HG03469 (cell line): ENCODE measurements around the gene IGSF3.

Experiments used
- ATAC-seq: cut with Tn5 transposase; IDR thresholded peaks from one replicate; pipeline ENCODE4 v1.9.1; 2021; ENCODE audit warnings: mild to moderate bottlenecking, moderate library complexity, moderate number of reproducible peaks; ENCODE audit not compliant: unreplicated experiment

The IGSF3 gene

DNA sequence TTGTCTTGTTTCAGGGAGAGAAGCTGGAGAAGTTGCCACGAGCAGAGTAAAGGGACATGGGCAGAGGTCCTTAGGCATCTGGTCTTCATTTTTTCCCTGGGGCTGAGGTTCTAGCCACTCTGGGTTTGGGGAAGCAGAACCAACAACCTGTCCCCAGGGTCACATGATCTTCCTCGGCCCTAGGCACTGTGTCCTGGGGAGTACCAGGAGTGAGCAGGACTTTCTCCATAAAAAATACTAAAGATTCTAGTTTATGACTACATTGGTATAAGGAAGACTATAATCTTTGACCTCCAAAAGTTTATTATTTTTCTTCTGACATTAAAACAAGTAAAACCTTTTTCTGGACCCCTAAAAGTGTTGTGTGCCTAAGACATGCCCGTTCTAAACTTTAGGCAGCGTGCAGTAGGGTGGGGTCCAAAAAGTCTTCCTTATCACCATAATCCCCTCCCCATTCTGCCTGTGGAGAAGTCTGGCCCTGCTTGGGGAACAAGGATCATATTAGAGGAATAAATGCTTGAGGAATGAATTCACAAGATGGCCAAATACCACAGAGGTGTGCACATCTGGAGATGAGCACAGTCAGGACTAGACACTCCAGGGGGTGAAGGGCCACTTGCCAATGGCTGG lies 19.3 kb upstream of the IGSF3 start:
- no peak for ATAC-seq

DNA sequence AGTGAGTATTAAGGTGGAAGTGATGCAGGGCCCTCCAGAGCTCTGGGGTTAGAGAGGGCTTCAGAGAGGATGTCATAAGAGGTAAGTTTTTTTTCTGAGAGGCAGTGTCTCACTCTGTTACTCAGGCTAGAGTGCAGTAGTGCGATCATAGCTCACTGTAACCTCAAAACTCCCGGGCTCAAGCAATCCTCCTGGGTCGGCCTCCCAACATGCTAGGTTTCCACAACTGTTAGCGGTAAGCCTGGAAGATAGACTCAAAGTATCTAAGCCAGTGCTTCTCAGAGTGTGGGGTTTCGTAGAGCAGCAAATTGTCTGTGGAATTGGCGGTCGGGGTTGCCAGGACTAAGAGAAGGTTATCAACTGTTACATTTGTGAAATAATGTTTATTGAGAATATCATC lies 18.6 kb upstream of the IGSF3 start:
- no peak for ATAC-seq

DNA sequence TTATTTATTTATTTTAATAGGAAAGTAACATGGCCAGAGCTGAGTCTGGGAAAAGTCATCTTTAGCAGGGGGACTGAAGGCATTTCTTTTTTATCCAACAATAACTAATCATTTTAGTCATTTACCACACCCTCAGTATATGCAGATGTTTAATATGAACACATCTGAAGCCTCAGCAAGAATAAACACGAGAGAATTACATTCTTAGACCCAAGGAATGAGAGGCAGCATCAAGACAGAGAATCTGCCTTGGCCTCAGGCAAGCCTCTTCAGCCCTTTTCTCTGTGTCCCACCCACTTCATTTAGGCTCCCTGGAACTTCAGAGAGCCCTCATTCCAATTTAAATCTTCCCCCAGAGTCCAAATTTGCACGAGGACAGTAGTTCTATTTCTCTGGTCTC lies 17.0 kb upstream of the IGSF3 start:
- no peak for ATAC-seq

DNA sequence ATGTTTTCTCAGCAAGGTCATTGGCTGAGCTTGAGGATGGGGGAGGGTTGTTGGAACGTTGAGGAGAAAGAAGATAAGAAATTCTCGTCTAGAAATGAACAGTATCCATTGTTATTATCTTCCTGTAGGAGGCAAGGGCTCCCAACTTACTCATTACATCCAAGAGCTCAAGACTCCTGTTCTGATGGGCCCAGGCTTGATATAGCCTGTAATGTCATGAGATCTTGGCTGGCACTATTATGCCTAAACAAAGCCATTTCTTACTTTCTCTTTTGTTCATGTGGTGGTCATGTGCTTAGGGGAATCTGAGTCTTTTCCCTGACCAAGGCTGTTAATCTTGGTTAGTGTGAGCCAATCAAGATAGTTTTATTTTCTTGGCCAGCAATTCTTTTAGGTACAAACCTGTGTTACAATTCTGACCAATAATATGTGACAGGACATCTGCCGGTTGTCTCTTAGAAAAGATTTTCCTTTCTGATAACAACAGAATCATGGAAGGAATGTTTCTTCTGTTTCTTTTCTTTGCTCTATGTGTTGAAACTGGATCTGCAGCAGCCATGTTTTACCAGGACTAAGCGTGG lies 15.2 kb upstream of the IGSF3 start:
- ATAC-seq, result no peak

DNA sequence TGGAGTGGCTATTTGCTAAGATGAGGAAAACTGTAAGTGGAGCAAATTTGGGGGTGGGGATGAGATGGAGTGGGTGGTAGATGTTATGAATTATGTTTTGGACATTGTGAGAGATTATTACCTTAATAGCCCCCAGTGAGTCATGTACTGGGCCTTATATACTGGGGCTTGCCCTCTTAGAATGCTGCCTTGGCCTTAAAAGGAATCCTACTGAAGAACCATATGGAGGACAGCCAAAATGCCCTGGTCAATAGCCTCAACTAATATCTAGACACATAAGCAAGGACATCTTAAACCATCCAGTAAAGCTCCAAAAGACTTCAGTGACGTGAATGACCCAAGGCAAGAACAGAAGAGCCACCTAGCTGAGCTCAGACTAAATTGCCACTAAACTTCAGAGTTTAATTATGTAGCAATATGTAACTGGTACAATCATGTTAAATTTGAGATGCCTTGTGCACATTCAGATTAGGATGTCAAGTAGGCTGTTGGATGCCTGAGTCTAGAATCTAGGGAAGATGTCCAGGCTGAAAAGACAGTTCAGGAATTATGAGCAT lies 13.9 kb upstream of the IGSF3 start:
- ATAC-seq, result no peak

DNA sequence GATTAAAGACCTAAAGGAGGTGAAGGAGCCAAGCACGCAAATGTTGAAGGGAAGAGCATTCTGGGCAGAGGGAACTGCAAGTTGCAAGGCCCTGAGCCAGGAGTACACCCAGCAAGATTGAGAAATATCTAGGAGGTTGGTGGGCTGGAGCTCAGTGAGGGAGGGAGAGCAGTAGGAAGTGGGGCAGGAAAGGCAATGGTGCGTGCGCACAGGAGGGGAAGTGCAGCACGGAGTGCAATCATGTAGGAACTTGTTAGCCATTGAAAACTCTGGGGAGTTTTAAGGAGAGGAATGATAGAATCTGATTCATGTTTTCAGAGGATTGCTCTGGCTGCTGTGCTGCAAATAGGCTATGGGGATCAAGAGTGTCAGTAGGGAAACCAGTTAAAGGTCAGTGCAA lies 13.2 kb upstream of the IGSF3 start:
- ATAC-seq, result no peak

DNA sequence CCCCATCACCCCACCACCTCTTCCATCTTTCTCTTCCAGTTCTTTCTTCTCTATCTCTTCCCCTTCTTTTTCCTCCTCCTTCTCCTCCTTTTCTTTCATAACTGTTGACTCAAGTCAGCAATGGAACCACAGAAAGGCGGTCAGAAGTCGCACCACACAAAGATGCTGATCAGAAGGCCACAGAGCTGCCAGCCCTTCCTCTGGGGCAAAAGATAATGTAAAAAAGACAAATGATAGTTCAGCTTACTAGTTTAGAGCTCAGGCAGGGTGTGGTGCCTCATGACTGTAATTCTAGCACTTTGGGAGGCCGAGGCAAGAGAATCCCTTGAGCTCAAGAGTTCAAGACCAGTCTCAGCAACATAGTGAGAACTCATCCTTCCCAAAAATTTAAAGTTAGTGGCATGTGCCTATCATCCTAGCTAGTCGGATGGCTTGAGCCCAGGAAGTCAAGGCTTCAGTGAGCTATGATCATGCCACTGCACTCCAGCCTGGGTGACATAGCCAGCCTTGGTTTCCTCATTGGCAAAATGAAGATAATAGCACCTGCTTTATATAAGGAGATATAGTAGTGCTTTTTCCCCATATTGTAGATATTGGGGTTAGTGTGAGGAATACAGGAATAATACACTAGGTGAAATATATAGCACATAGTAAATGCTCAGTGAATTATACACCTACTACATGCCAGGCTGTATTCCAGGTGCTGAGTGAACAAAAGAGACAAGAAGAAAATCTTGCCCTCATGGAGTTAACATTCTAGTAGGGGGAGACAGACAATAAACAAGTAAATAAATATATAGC lies 12.5 kb upstream of the IGSF3 start:
- ATAC-seq, result no peak

DNA sequence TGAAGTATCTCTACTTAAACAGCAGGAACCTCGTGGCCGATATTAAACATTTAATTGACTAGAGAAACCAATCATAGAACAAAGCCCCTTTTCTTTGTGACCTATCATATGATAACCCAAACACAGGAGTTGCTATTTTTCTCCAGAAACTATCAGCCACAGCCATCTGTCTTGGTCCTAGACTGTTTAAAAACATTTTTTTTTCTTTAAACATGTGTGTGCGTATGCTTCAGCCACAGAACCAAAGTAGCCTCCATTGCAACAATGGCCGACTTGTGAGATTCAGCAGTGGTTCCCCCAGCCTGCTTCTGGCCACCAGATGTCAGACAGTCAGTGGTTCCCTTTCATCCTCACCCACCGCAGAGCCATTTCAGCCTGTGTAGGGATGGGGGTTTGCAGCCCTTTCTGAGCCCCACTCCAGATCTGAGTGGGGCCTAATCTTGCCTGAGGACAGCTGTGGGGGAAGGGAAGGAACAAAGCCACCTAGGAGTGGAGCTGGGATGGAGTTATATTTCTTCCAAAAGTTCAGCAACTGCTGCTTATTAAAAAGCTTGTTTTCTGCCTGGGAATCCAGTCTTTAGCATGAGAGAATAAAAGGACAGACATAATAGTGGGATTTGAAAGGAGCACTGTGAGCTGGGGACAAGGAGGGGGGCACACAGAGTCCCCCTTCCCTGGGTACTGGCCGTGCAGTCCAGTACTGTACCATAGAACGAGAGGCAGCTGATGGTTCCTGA lies 11.7 kb upstream of the IGSF3 start:
- no peak for ATAC-seq

DNA sequence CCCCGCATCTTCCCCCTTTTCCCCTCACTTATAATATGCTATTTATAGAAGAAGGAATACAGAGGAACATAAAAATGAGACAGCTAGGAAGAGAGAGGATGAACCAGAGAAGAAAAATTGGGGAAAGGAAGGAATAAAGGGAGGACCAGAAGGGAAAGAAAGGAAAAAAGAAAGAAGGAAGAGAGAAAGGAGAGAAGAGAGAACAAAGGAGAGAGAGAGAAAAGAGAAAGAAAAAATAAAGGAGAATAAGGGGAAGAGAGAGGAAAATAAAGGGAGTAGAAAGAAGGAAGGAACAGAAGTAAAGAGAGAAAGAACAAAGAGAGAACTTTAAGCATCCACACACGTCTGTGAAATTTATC lies 11.2 kb upstream of the IGSF3 start:
- ATAC-seq, result no peak

DNA sequence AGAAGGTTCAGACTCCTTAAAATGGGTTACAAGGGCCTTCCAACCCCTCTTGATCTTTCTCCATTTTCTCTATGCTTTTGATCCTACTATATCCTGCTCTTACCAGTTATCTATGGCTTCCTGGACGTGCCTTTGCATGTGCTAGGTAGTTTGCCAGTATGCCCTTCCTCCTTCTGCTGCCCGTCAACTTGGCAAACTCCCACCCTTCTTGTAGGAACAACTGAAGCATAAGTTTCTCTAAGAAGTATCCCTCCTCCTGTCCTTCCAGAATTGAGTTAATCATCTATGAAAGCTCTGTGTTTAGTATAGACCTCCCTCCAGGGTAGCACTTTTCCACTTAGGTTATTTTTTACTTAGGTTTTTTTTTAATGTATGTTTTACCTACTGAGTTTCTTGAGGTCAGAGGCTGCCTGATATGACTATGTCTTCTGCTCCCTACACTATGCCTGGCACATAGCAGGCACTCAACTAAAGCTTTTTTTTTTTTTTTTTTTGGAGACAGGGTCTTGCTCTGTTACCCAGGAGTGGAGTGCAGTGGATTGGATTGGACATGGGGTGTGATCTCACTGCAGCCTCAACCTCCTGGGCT lies 10.0 kb upstream of the IGSF3 start:
- no peak for ATAC-seq

DNA sequence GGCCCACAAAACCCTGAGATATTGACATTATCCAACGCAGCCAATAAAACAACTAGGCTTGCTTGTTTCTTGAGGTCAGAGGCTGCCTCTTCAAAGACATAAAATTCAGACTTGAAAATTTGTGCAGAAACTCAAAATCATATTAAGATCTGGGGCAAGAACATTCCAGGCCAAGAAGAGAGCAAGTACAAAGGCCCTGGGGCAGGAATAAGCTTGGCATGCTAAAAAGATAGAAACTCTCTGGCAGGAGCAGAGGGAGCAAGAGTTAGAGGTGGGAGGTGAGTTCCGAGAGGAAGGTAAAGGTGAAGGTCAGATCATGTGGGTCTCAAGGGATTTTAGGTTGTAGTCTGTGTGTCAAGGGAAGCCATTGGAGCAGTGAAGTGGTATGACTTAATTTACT lies 8.8 kb upstream of the IGSF3 start:
- ATAC-seq, result no peak

DNA sequence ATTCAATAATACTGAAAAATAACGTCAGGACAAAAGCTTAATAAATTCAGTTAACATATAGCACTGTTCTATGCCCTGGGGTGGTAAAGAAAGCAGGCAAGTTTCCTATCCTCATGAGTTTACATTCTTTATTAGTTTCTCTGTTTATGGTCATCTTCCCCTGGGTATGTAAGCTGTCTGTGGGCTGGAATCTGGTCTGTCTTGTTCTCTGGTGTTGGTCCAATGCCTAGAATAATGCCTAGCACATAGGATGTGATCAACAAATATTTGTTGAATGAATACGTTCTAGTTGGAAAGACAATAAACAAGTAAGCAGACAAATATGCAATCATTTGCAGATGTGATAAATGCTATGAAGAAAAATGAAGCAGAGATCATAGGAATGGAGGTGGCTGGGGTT lies 7.2 kb upstream of the IGSF3 start:
- ATAC-seq, result no peak

DNA sequence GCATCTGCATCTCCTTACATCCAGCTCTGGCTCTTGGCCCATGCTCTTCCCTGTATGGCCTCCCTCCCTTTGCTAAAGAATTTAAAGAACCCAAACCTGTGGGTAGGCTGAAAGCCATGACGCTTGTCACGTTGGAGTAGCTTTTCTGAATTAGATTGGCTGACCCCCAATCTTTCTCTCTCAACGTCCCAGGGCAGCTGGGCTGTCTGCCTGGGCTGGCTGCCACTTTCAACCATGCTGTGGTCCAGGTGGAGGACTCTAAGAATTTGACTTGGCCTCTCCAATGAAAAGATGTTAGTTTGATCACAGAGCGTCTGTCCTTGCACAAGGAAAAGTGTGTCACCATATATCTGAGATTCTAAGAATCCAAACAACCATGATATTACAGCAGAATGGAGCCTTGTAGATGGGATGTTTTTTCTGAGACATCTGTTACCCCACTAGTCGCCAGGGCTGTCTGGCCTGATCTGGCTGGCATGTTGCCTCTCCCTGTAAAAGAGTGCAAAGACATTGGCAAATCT lies 6.5 kb upstream of the IGSF3 start:
- no peak for ATAC-seq

DNA sequence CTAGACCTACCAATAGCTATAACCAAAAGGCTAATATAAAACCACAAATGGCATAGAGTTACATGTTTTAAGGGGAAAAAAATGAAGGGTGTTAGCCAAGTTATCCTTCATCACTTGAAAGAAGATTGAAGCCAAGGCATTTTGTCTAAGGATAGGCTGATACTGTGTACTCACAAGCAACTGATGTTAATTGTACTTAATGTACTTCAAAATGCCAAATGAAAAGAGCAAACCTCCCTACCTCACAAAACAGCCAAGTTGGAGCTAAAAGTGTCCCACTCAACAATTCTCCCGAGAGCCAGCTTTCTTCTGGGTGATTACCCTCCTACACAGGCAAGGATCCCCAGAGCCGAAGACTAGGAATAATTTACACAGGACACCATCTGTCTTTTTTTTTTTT lies 4.4 kb upstream of the IGSF3 start:
- ATAC-seq, result no peak

DNA sequence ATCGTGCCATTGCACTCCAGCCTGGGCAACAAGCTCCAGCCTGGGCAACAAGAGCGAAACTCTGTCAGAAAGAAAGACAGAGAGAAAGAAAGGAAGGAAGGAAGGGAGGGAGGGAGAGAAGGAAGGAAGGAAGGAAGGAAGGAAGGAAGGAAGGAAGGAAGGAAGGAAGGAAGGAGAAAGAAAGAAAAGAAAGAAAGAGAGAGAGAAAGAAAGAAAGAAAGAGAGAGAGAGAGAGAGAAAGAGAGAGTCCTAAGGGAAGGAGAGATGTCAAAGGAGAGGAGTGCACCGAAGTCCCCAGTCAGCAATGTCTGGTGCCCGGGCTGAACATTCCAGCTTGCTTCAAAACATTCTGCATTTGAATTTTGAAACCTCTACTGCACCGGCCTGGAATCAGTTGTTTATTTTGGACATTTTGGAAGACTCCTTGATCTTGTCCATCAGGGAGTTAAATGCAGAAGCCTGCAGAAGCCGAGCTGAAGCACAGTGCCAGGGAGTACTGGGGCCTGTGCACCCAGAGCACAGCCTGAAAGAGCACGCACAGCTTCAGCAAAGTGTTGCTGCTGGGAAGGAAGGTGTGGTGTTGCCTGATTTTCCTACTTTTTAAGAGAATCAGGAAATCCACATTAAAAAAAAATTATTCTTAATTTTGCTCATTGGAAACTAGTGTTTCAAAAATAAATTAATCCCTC lies 3.7 kb upstream of the IGSF3 start:
- no peak for ATAC-seq

DNA sequence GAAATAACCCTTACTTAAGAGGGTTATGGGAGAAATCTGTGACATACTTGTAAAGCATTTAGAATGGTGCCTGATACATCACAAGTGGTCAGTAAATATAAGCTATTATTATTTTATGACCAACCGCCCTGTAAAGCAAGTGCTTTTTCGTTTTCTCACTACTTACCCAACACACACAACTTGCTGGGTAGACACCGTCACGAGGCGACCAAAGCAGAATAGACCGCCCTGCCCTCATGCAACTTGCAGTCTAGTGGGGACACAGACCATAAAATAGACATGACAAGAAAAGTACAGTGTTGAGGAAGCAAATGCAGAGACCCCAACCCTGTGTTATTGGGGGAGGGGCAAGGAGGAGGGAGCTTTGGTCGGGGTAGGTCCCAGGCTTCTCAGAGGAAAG lies 744 bp upstream of the IGSF3 start:
- no peak for ATAC-seq

DNA sequence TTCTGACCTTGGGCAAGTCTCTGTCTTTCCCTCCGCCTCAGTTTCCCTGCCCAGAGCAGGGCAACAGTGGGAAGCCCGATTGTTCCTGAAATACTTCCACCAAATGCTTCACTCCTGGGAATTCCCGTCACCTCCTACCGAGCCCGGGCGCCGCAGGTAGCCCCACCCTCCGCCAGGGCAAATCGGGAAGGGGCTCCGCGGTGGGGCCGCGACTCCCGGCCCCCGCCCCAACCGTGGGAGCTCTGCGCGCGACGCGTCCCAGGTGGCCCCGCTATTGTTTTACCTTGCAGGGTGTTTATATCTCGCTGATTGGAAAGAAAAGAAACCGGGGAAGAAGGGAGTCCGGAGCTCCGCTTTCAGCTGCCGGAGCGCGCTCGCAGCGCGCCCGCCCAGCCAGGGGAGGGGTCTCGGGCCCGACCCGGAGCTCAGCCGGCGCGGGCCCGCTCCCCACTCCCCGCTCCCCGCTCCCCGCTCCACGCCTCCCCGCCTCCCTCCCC lies 407 bp downstream of the IGSF3 start:
- ATAC-seq, result no peak

DNA sequence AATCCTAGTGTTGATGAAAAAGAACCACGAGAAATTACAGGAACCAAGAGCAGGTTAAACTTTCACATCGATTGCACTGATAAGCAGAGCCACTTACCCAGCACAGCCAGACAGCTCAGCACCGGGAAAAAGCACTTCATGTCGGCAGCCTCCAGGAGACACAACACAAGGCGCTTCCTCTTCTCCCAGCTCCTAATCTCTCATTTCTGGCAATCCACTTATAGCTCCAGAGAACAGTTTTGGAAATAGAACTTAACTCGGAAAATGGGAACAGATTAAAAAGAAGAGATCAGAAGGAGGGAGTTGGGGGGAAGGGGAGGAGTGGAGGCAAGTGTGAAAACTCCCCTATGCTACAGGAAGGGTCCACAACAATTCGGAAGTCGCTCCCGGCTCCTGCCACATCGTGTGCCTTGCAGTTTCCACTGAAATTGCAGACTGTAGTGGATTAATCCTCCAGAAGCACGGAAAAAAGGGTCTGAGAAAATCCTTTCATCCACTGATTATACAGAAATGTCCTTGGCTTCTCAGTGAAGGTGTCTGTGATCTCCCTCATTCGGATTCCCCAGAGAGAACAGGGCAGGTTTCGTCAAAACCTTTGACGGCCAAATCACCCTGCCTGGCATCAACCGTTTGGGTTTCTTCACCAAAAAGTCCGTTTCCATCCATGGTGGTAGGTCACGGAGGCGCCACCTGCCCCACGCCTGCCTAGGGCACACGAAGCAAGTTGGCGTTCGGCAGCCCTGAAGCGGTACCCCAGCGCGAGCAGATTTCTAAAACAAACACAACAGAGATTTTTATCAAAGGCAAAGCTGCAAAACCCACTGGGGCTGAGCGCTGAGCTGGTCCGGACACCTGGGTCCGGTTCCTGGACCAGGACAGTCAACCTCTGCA lies 1.1 kb downstream of the IGSF3 start:
- no peak for ATAC-seq

DNA sequence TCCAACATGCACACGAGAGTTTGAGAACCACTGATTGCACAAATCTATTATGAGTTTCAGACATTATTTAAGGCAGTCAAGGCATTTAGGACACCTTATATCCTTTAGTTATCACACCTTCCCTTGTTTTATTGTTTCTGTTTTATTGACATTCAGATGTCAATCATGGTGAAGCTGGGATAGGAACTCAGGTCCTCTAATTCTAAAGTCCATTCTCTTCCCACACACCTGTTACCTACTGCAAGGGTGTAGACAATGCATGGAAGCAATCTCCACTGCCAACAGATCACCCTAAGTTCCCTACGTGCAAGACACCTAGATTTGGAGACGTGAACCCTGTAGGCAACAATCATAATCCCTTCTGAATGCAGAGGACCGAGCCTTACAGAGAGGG lies 2.6 kb downstream of the IGSF3 start:
- no peak for ATAC-seq
